HG02840 (cell line): ENCODE measurements around the gene FAM76A.
"Not testable (repeated sequence)": the region's sequence is repeated elsewhere in the genome, so short reads cannot be mapped to it uniquely, and the experiment has no call there.

Source experiments
- ATAC-seq: cut with Tn5 transposase; IDR thresholded peaks from one replicate; pipeline ENCODE4 v1.9.1; 2021; ENCODE audit warnings: mild to moderate bottlenecking, moderate library complexity, moderate number of reproducible peaks; ENCODE audit not compliant: unreplicated experiment, low FRiP score

The FAM76A gene

DNA sequence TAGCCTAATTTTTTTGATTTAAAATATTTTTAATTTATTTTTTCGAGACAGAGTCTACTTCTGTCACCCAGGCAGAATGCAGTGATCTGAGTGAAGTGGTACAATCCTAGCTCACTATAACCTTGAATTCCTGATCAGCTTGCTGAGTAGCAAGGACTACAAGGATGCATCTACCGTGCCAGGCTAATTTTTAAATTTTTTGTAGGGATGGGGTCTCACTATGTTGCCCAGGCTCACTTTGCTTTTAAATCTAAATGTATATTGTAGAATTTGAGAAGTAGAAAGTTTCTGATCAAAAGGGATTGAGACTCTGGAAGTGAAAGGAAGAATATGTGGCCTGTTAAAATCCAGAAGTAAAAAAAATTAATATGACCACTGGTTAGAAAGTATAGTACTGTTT lies 48.9 kb downstream of the FAM76A start:
- ATAC-seq = no peak

DNA sequence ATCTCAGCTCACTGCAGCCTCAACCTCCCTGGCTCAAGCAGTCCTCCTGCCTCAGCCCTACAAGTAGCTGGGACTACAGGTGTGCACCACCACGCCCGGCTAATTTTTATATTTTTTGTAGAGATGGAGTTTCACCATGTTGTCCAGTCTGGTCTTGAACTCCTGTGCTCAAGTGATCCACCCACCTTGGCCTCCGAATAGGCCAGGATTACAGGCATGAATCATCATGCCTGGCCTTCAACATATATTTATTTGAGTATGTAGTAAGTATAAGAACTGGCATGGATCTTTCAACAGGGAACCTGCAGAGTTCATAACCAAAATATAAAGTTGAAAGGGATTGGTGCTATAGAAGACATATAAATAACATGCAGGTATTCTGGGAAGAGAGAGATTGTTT lies 49.6 kb downstream of the FAM76A start:
- not testable (repeated sequence) for ATAC-seq

GRCh38 chr1:27776276-27776675 lies 50.5 kb downstream of the FAM76A start:
- ATAC-seq = not testable (repeated sequence)

GRCh38 chr1:27778056-27778455 lies 52.3 kb downstream of the FAM76A start:
- ATAC-seq = no peak

- ATAC-seq = no peak
Measured at GRCh38 chr1:27779122-27779521, 53.4 kb downstream of the FAM76A start.

DNA sequence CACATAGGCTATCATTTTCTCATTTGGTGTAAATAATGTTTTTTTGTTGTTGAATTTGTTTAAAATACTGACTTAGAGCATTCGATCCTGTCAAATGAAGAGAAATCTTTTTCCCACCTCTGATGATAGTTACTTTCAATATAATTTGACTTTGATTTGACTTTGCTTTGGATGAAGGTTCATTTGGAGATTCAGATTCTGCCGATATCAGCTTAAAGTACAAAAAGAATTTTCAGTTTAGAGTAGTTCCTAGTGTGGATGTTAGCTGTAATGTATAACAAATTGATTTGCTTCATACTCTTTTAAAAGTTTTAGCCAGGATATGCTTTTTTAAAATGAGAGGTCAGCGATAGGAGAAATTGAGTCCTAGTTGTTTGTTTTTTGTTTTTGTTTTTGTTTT lies 57.2 kb downstream of the FAM76A start:
- no peak for ATAC-seq

DNA sequence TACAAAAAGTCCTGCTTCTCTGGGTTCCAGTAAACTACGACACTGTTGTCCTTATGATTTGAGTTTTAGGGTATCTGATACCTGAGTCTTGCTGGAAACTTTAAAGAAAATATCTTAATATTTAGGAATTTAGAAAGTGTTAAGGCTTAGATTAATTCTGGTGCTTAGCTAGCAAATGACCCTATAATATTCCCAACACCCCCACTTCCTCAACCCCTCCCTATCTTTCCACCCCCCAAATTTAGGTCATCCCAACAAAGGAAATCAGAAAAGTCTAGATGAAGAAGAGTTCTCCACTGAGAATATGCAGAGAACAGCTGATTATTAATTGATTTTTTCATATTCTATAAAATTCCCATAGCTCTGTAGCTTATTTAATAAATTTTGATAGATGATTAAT lies 58.9 kb downstream of the FAM76A start:
- ATAC-seq = no peak

GRCh38 chr1:27785781-27786455 lies 60.2 kb downstream of the FAM76A start:
- ATAC-seq = no peak

- no peak for ATAC-seq
Measured at GRCh38 chr1:27787895-27788294, 62.1 kb downstream of the FAM76A start.

- ATAC-seq = no peak
Measured at GRCh38 chr1:27789540-27790041, 63.8 kb downstream of the FAM76A start.

- not testable (repeated sequence) for ATAC-seq
Measured at GRCh38 chr1:27790270-27790669, 64.5 kb downstream of the FAM76A start.

DNA sequence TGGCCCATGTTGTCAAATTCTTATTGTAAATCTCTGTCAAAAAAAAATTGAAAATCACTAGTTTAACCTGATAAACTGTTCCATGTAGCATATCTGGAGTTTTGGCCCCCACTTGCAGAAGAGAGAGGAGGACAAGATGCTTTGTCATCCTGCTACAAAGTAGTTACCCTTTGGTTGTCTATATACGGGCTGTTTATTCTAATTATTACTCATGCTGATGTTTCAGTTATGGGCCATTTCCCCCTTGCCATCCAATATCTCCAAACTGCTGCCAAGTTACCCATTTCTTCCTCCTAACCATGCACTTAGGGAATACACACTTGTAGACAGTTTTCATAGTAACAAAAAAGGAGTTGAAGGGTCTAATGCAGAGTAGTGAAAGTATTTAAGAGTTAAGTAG lies 69.8 kb downstream of the FAM76A start:
- ATAC-seq = no peak

- ATAC-seq = no peak
Measured at GRCh38 chr1:27804791-27805190, 79.0 kb downstream of the FAM76A start.

GRCh38 chr1:27806758-27807157 lies 81.0 kb downstream of the FAM76A start:
- no peak for ATAC-seq

DNA sequence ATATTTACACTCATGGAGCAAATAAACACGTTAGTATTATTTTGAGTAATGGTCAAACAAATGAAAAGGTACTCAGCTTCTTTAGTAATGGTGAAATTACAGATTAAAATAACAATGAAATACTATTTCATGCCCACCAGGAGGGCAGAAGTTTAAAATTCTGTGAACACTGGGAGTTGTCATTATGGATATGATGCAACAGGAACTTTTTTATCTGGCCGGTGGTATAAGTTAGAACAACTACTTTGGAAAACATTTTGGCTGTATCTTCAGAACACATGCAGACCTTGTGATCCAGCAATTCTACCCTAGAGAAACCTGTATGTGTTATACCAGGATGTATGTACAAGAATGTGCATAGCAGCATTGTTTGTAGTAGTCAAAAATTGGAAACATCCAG lies 81.6 kb downstream of the FAM76A start:
- no peak for ATAC-seq

DNA sequence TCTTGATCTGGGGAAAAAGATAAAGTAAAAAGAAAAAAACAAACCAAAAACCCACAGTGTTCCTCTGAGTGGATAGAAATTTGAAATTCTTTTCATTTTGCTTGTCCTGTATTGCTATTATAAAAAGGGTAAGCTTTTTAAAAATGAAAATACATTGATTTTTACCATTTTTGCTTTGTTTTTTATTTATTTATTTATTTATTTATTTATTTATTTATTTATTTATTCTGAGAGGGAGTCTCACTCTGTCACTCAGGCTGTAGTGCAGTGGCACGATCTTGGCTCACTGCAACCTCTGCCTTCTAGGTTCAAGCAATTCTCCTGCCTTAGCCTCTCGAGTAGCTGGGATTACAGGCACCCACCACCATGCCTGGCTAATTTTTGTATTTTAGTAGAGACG lies 82.4 kb downstream of the FAM76A start:
- ATAC-seq = not testable (repeated sequence)

- no peak for ATAC-seq
Measured at GRCh38 chr1:27809883-27810282, 84.1 kb downstream of the FAM76A start.

GRCh38 chr1:27811741-27812500 lies 86.2 kb downstream of the FAM76A start:
- no peak for ATAC-seq
